DLD1 (cell line): ENCODE measurements around the gene EXT2.

Experiments used
- in situ Hi-C: cut with HindIII; loops from 2 replicates; pipeline ENCODE4 v1.10.0; 2017; ENCODE audit warnings: low sequenced_read_pairs

The EXT2 gene

DNA sequence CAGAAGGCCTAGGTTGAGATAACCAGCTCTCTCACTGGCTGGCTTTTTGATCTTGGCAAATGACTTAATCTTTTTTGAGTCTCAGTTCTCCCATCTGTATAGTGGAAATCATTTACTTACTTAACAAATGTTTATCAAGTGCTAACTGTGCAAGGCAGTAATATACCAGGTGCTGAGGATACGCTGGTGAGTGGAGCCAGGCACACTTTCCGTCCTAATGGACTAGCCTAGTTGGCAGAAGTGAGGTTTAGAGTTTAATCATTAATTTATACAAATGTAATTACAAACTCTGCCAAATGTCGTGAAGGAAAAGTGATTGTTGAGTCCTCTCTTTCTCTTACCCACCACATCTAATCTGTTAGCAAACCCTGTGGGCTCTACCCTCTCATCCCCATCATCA lies 33.3 kb downstream of the EXT2 start:
- in situ Hi-C loops, result no loop called here

DNA sequence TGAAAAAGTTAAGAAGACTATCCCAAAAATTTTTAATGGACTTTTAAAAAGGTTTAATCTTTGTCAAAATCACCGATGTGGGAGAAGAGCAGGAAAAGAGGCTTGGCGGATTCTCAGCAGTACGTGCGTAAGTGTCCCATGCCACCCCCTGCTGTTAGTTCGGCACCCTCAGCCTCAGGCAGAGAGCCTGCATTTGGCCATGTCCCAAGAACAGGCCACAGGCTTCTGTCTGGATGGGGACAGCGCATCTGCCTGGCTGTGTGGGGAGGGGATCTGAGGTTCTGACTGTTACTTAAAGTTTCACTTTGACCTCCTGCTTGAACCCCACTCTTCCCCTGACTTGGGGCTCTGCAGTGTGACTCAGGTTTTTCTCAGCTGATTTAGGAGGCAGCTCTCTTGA lies 35.3 kb downstream of the EXT2 start:
- in situ Hi-C loops, result no loop called here

DNA sequence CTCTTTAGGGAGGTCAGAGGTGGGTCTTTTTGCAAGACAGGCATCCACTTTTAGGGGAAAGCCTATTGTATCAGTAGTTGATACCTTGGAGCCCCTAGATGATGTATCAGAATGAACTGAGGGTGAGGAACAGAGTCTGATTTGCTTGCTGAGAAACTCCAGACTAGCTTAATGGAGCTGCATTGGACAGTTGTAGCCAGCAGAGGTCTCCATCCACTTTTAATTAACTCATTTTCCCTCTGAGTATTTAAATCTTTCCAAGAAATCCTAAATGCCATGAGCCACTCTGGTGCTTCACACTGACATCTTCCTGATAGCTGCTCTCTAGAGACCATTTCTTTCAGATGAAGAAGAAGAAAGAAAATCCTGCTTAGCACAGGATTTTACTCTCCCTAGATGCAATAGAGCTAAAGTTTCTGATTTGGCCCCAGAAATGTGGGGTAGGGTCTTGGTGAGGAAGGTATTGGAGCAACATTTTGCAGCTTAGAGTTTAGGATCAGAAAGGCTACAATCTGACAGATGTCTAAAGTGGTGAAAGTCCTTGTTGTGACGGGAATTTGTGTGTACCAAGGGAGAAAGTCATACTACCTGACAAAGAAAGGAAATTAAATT lies 38.0 kb downstream of the EXT2 start:
- in situ Hi-C loops, result no loop called here

DNA sequence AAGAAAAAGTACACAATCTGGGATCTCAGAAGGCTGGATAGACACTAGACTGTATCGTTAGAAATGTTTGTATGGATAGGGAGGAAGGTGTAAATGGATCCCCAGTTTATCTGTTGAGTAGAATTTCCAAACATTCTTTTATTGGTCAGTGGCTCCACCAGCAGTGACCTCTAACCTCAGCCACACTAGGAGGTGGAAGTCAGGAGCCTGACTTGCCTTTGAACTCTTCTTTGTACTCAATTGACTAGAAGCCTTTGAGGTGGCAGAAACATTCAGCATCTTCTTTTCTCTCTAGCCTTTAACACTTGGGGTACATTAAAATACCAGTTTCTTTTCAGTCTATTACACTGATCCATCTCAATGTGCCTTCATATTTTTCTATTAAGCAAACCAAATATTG lies 39.1 kb downstream of the EXT2 start:
- in situ Hi-C loops, result no loop called here

DNA sequence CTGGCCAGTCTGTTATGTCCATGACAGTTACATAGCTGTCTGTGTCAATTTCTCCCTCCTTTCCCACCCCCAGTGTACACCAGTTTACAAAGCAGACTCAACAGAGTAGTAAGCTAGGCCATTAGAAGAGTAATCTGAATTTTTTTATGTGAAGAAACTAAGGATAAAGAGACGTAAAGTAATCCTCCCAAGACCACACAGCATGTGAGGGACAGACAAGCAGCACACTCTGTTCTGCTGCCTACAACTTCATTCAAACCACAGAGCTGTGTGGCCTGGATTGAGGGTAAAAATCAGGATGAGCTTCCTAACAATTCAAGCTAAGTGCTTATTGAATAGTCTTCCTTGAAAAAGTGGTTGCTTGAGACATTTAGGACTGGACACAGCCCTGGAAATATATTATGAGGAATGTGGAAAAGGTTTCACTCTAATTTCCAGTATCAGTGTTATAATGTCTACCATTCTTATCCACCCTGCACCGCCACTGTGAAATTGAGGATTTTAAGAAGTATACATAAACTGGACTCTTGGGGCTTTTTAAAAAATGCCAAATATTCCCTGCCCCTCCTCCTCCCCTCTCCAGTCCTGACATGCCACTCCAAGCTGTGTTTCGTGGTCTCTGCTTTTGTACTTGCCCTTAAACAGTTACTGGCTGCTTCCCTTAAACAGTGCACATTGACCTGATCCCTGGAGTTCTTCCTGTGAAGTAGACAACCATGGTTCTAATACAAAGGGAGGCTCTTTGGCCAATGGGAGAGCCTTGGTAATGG lies 40.9 kb downstream of the EXT2 start:
- in situ Hi-C loops, result no loop called here

DNA sequence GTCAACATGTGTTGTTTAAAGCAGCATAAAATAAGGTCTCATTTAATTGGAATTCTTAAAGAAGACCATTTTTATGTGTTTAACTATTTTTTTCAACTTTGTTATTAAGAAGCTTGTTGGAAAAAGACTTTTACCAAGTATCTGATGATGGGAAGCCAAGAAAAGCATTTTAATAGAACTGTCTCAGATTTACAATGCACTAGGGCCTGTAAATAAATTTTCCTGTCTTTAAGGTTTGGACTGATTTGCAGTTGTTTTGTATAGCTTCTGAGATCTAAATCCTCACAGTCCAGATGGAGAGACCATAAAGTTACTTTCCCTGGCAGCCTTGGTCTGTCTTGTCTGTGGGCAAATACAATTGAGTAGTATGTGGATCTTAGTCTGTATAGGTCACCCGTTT lies 41.6 kb downstream of the EXT2 start:
- in situ Hi-C loops, result no loop called here

DNA sequence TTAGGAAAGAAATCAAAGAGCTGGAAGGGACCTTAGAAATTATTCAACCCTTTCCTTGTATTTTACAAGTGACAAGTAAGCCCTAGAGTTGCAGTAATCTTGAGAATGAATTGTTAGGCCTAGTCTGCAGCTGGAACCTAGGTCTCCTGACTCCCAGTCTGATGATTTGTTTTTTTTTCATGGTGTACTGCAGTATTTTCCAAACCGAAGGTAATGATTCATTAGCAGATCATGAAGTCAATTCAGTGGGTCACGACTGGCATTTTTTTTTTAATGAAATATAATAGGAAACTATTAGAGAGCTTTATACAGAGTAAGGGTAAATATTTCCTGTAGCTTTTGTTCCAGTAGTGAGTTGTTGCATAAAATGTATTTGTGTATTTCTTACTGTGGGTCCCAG lies 42.8 kb downstream of the EXT2 start:
- in situ Hi-C loops, result no loop called here

DNA sequence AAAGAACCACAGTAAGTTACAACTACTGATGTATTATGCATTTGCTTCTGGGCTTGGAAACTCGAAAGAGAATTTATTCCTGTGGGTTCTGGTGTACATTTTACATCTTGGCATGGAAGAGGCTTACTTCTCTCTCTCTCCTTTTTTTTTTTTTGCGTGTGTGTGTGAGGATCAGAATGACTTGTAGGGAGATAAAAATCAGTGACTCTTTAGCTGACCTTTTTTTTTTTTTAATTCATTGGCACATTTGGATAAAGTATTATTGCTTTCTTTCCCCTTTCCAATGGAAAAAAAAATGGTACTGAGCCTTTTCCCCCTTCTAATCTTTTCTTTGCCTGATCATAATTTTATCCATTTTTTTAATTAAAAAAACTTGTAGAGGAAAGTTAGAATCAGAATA lies 43.5 kb downstream of the EXT2 start:
- in situ Hi-C loops, result no loop called here

DNA sequence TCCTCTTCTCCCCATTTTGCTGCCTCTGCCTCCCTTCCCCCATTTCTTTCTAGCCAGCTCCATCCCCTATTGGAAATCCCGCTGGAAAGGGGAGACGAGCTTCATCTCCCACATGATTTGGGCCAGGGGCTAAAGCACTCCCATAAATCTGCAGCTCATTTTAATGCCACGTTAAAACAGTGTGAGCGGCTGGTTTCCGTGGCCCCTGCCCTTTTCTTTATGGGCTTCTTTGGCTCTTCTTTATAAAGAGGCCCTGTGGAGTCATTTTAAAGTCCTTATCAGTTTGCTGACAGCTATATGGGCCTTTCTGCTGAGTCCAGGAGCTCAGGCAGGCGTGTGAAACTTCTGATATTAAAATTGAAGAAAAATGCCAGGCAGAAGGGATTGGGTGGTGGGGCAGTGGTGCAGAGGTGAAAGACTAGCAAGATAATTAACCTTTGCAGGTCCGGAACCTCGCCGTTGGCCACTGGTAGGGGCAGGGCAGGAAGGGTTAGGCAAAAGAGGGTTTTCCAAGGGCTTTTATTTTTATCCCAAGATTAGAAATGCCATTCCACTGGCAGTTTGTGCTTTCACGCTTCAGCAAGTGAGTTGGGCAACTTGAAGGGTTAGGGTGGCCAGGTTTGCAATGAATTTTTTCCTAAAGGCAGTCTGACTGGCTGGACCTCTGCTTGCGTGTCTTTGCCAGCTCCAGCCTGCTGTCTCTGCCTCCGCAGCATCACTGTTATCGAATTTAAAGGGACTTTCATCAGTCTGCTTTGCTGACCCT lies 44.3 kb downstream of the EXT2 start:
- in situ Hi-C loops, result no loop called here

DNA sequence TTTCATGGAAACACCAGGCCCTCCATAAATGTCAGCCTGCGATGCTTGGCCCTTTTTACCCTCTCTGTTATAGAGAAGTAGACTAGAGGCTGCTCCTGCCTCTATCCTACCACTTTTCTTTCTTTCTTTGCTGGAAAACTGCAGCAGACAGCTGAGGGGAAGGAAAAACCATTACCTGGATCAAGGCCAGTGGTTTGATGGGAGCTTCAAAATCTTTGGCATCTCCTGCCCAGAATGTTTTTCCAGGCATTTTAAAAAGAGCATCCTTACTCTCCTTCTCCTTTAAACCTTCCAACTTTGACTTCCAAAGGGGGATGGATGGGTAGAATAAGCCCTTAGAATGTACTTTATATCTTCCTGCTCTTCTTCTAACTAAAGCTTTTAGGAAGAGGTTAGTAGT lies 44.9 kb downstream of the EXT2 start:
- in situ Hi-C loops, result no loop called here

DNA sequence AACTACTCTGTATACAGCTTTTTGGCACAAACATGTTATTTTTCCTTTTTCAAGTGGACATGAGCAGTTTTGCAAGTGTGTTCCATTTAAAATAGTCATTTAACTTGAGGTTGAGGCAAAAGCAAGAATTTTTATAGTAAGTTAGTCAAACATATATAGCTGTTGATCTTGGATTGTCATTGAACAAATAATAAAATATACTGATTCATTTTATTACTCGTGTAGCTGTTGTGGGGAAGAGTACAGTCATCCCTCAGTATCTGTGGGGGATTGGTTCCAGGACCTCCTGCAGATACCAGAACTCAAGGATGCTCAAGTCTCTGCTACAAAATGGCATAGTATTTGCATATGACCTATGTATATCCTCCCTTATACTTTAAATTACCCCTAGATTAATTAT lies 45.3 kb downstream of the EXT2 start:
- in situ Hi-C loops, result no loop called here

DNA sequence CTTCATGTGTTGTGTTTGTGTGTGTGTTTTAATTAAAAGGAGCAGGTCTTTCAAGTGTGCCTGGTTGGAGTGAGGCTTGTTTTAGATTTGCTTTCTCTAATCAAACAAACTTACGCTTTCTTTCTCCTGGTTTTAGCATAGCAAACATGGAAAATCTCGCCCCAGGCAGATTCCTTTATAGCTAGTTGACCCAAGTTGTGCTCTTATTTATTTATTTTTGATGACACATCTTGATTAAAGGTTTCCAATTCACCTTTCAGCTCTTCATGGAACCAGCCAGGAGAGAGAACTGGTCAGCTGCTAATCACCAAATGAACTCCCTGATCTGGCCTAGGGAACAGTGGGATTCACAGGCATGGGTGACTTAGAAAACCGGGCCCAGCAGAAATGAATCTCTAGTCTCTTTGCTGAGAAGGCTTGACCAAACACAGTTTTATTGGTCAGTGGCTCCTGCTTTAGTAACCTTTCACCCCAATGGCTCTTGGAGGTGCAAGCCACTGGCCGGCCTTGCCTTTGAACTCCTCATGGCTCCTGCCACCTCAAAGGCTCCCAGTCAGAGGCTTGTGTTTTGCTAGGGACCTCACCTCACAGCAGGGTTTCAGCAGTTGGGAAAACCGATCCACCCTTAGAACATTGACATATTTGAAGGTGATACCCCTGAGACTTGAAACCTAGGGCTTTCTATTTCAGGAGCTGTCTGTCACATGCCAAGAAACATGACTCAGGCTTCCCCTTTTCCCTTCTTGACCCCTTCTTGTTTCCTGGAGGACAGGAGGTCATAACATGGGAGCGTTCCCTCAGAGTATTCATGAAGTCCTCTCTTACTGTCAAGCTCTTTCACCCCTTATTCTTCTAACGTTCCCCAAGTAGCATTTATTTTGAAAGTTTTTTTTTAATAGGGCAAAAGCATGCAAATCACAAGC lies 48.8 kb downstream of the EXT2 start:
- in situ Hi-C loops, result no loop called here

DNA sequence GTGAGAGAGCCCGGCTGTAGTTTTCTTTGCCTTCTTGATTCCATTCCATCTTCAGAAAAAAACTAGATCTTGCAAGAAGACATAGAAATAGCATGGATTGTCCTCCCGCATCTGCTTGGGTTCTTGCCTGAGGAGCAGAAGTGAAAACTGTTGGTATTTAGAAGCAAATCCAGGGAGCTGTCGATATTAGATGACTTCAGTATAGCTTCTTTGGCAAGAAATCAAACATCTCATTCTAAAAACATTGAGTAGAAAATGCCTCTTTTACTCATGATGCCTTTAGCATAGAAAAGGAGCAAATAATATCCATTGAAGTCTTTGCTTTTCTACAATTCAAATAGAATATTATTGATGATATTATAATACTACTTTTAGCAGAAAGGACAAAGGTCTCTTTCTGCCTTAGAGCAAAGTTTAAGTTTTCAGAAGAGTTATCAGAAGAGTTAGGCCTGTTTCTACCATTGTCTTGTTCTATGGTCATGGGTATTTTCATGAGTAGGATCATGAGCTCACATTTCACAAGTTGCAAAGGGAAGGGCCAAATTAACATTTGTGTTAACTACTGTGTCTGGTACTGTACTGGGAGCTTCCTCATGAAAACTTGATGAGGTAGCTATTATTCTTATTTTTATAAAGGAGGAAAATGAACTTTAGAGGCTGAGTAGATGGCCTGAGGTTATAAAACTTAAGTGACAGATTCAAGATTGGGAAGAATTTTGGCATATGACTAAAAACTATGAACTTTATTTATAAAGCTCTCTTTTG lies 49.7 kb downstream of the EXT2 start:
- in situ Hi-C loops, result no loop called here

DNA sequence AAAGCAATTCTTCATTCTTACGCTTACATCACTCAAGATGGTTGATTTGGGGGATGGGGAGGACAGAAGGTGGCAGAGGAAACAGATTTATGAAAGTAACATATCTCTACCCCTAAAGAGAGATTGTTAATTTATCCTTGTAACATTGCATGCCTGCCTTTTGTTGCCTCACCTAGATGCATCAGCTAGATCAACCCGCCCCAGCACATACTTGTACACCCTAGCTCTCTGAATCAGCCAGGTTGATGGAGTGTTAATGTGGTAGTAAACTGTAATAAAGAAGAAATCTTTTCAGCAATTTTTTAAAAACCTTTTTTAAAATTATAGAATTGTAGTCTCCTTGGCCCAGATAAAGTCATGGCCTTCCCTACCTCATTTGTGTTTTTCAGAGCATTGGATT lies 51.5 kb downstream of the EXT2 start:
- in situ Hi-C loops, result no loop called here

DNA sequence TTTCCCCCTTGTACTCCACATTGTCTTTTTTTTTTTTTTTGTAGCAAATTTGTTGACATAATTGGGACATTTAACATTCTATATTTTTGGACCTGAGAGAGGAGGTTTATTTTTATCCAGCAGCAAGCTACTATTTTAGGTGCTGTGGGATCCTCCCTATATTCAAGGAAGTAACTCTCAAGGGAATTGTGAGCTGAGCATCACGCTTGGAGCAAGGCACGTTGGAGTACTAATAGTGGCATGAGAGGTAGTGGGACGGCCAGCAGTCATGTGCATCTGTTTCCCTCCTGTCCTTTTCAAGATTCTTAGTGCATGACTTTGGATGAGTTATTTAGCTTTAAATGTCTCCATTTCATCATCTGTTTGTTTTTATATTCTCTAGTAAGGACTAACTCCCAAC lies 52.3 kb downstream of the EXT2 start:
- in situ Hi-C loops, result no loop called here

DNA sequence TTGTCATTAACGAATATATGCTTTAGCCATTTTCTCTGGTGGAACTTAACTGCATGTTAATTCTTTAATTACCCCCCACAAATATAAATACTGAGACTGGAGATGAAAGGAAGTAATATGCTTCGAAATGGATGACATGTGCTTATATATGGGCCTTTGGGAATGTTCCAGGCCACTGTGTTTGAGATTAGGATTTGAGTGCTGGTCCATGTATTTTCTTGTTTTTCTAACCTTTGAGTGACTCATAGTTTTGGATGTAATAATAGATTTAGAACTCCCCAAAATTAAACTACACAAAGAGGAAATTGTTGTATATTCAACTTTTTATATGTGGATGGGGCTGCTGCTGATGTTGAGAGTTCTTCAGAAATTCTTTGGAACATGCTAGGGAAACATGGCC lies 54.2 kb downstream of the EXT2 start:
- in situ Hi-C loops, result no loop called here

DNA sequence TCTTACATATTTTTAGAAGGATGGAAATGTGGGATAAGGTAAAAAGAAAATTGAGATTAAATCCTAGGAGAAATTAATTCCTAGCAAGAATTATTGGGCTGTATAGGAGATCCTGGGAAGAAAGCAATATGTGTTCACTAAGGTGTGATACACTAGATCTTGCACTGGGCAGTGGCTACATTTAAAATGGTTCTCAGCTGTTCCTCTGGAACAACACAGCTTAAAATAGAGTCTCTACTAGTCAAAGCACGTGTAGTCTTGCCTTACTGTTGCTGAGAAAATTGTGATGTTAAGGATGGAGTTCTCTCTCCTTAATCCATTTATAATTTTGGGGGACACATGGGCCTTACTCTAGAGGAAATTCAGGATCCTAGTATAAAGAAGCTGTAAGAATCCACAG lies 54.9 kb downstream of the EXT2 start:
- in situ Hi-C loops, result no loop called here

DNA sequence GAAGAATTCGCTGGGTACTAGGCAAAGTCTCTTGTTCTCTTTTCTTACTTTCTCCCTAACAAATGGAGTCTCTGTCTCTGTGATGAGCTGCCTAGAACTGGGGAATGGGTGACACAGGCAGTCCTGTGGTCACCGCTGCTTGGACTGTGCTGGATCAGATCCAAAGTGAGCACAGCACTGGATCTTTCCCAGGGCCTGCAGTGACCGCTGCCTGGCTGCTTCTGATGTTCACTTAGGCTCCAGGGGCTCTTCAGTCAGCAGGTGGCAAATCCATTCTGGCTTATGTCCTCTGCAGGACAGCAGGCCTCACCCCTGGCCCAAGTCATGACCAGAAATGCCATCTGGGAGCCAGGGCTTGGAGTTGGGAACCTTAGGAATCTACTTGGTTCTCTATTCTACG lies 61.5 kb downstream of the EXT2 start:
- in situ Hi-C loops, result no loop called here

DNA sequence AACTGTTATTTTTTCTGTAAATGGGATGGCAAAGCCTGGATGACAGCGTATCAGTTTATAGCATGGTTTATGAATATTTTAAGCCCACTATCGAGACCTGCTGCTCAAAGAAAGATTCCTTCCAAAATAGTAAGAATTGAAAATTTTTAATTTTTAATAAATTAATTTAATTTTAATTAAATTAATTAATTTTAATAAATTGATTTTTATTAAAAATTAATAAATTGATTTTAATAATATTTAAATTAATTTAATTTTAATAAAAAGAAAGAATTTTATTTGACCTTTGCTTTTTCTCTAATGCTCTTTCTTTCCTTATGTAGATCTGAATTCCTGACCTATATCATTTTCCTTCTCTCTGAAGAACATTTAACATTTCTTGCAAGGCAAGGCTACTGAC lies 62.9 kb downstream of the EXT2 start:
- in situ Hi-C loops, result no loop called here
